H1 (cell line): Measurements from ENCODE around the gene MAGI1. TPM values are rescaled to one million over a fixed set of nuclear protein-coding genes. Genes with fewer than 3 reads are reported as not detected.

Source experiments
- ATF2 ChIP-seq: IDR thresholded peaks from 2 replicates; pipeline ENCODE4 v1.6.1; 2012; ENCODE audit warnings: low read length, inconsistent platforms
- BACH1 ChIP-seq: IDR thresholded peaks from 2 replicates; pipeline ENCODE4 v1.6.1; 2012; ENCODE audit warnings: low read length, improper control_type of control experiment
- CTCF ChIP-seq, 3 experiments: IDR thresholded peaks; 1 replicate in 2 of 3; 2 replicates in 1 of 3; pipeline versions ENCODE4 v1.5.1 to v1.6.1; 2011; ENCODE audit warnings: low read length in 3 of 3, mild to moderate bottlenecking in 3 of 3, inconsistent platforms in 2 of 3, low read depth in 1 of 3, moderate library complexity in 1 of 3; ENCODE audit not compliant: insufficient read depth in 1 of 3; ENCODE audit errors: control extremely low read depth in 1 of 3
- HDAC6 ChIP-seq: IDR thresholded peaks from one replicate; pipeline ENCODE4 v1.7.1; 2012; ENCODE audit warnings: low read depth, mild to moderate bottlenecking, inconsistent platforms, low read length, moderate library complexity
- JUN ChIP-seq: IDR thresholded peaks from 2 replicates; pipeline ENCODE4 v1.6.1; 2011; ENCODE audit warnings: low read depth, mild to moderate bottlenecking, improper control_type of control experiment, low read length
- KDM1A ChIP-seq: fragments of 200-600, 300-600 bp; sonication (generic); IDR thresholded peaks from 2 replicates; pipeline ENCODE4 v1.7.1; 2016; ENCODE audit warnings: mild to moderate bottlenecking, low read length, borderline replicate concordance
- POLR2A ChIP-seq, 2 experiments: IDR thresholded peaks; 1 replicate in 1 of 2; 2 replicates in 1 of 2; pipeline ENCODE4 v1.6.1; 2011; ENCODE audit warnings: low read depth in 2 of 2, low read length in 2 of 2, mild to moderate bottlenecking in 2 of 2; ENCODE audit errors: control extremely low read depth in 1 of 2
- RAD21 ChIP-seq, 2 experiments: IDR thresholded peaks in 1 of 2; conservative IDR thresholded peaks in 1 of 2; 2 replicates each; pipeline ENCODE4 v1.6.1; 2011; ENCODE audit warnings: low read depth in 2 of 2, low read length in 2 of 2, improper control_type of control experiment in 1 of 2, inconsistent platforms in 1 of 2, mild to moderate bottlenecking in 1 of 2, moderate library complexity in 1 of 2
- RBBP5 ChIP-seq: IDR thresholded peaks from 2 replicates; pipeline ENCODE4 v1.7.1; 2012; ENCODE audit warnings: low read depth, mild to moderate bottlenecking, inconsistent platforms, low read length, moderate library complexity, borderline replicate concordance
- SAP30 ChIP-seq: fragments of 300-600 bp; sonication (generic); IDR thresholded peaks from 2 replicates; pipeline ENCODE4 v1.7.1; 2012; ENCODE audit warnings: low read length, moderate library complexity, mild to moderate bottlenecking, inconsistent platforms; ENCODE audit not compliant: insufficient read depth, insufficient replicate concordance
- SP4 ChIP-seq: IDR thresholded peaks from 2 replicates; pipeline ENCODE4 v1.6.1; 2012; ENCODE audit warnings: low read length, inconsistent platforms
- TBP ChIP-seq: IDR thresholded peaks from 2 replicates; pipeline ENCODE4 v1.6.1; 2011; ENCODE audit warnings: low read depth, low read length, improper control_type of control experiment
- polyA plus RNA-seq, 7 experiments: library from polyadenylated mRNA; depleted of rRNA in 3 of 7; stranded (reverse) in 5 of 7; unstranded in 2 of 7; fragments of >200 nt in 5 of 7; fragments of 200-250 nt in 2 of 7; gene quantifications; 1 replicate in 5 of 7; 2 replicates in 1 of 7; 4 replicates in 1 of 7; pipeline versions ENCODE4 v1.2.1 to v1.2.3, GENCODE V29; 2011 to 2013; ENCODE audit warnings: missing spikeins in 2 of 7, mixed read lengths in 2 of 7
- total RNA-seq: library from RNA; stranded (reverse); fragmentation: NEBNext Ultra II Directional; extraction: Animal tissue kit (Norgen Biotek cat#: 25700); gene quantifications from 2 replicates; pipeline ENCODE4 v1.2.1, GENCODE V29; 2021

The MAGI1 gene
- total and polyA plus RNA-seq, 2 of the 8 experiments (the other 6 are each of a cell fraction or from before 2014, with no cell fraction given): 19.8 to 78.0 TPM

GRCh38 chr3:65559643-65560042 is 479.1 kb downstream of the MAGI1 start (continued):
- TF ChIP-seq ATF2 (no peak), TBP (no peak), RAD21 (IDR thresholded peaks at IDR 0.05 in 1 of 2, conservative IDR thresholded peaks at IDR 0.05 in 1 of 2; ENCODE audit: low read depth in 2 of 2, low read length in 2 of 2) (peak; percentile 33 to 60), SP4 (no peak), BACH1 (no peak), KDM1A (peak; percentile 76; the same call in 1 of the 2 replicates), POLR2A (IDR thresholded peaks at IDR 0.05; ENCODE audit: control extremely low read depth in 1 of 2, low read depth in 2 of 2, low read length in 2 of 2) (no peak), HDAC6 (no peak), RBBP5 (no peak), CTCF (IDR thresholded peaks at IDR 0.05; ENCODE audit: control extremely low read depth in 1 of 3, insufficient read depth in 1 of 3, low read depth in 1 of 3, low read length in 3 of 3) (peak; percentile 28 to 41 (median 35)), JUN (no peak), SAP30 (no peak)
